B cell (primary cell): ENCODE results near the gene FREM3. TPM values are rescaled to one million over a fixed set of nuclear protein-coding genes. Genes with fewer than 3 reads are reported as not detected.

Experiments used
- ATAC-seq: fragments of 200-7000 bp; cut with Tn5 transposase; one replicate; pipeline ENCODE4 v1.10.0; 2021; ENCODE audit warnings: low read depth, mild to moderate bottlenecking, moderate number of reproducible peaks, moderate library complexity
- CTCF ChIA-PET: fragments of 350-600 bp; sonication (Branson Sonifier 250); formaldehyde crosslinking; loops from one replicate; lab custom pipeline; 2021; ENCODE audit warnings: antibody characterized with exemption, inconsistent platforms; lab: Charles Lee
- POLR2A ChIA-PET: fragments of 350-600 bp; sonication (Branson Sonifier 250); formaldehyde crosslinking; loops from one replicate; lab custom pipeline; 2021; ENCODE audit warnings: antibody characterized with exemption; lab: Charles Lee
- DNase-seq: peaks from one replicate; pipeline ENCODE4 v3.0.0; 2013
- H2AFZ ChIP-seq: 2 replicates; pipeline ENCODE4 v1.6.1; 2012; ENCODE audit warnings: mild to moderate bottlenecking, low read depth, low read length; ENCODE audit not compliant: insufficient read depth, poor library complexity, severe bottlenecking
- H3K27ac ChIP-seq, 2 donors: 1 replicate in 1 of 2; 2 replicates in 1 of 2; pipeline ENCODE4 v1.5.1; 2012 to 2013; ENCODE audit warnings: low read length in 2 of 2, mild to moderate bottlenecking in 2 of 2, moderate library complexity in 1 of 2
- H3K27me3 ChIP-seq, 4 experiments: fragments of 200-600 bp in 1 of 4; sonication (generic) in 1 of 4; replicated peaks in 1 of 4; 1 replicate in 2 of 4; 2 replicates in 2 of 4; pipeline versions ENCODE4 v1.6.1 to v1.7.0; 2013 to 2016; ENCODE audit warnings: low read length in 3 of 4, mild to moderate bottlenecking in 2 of 4, mixed read lengths in 1 of 4, moderate library complexity in 1 of 4; ENCODE audit not compliant: insufficient read depth in 4 of 4, control insufficient read depth in 3 of 4; ENCODE audit errors: control extremely low read depth in 1 of 4
- H3K36me3 ChIP-seq, 2 experiments: replicated peaks in 1 of 2; 1 replicate in 1 of 2; 2 replicates in 1 of 2; pipeline versions ENCODE4 v1.6.1 to v1.7.1; 2013; ENCODE audit warnings: low read length in 1 of 2; ENCODE audit not compliant: insufficient read depth in 2 of 2, control insufficient read depth in 1 of 2; ENCODE audit errors: control extremely low read depth in 1 of 2, extremely low read depth in 1 of 2
- H3K4me1 ChIP-seq, 2 donors: fragments of 200-600 bp in 1 of 2; sonication (generic) in 1 of 2; 1 replicate in 1 of 2; 2 replicates in 1 of 2; pipeline versions ENCODE4 v1.5.1 to v1.6.1; 2013 to 2017; ENCODE audit warnings: low read length in 2 of 2; ENCODE audit not compliant: control insufficient read depth in 2 of 2, insufficient read depth in 2 of 2
- H3K4me2 ChIP-seq: replicated peaks from 2 replicates; pipeline ENCODE3; 2012; ENCODE audit warnings: mild to moderate bottlenecking, low read depth, low read length; ENCODE audit not compliant: poor library complexity, severe bottlenecking
- H3K4me3 ChIP-seq, 5 experiments: fragments of 200-600 bp in 1 of 5; sonication (generic) in 1 of 5; 1 replicate in 3 of 5; 2 replicates in 2 of 5; pipeline versions ENCODE4 v1.5.1 to v1.7.0; 2011 to 2016; ENCODE audit warnings: low read length in 4 of 5, mild to moderate bottlenecking in 4 of 5, low read depth in 2 of 5, control low read depth in 1 of 5, moderate library complexity in 1 of 5; ENCODE audit not compliant: insufficient read depth in 1 of 5; ENCODE audit errors: control extremely low read depth in 1 of 5, extremely low read depth in 1 of 5
- H3K79me2 ChIP-seq: fragments of 200-600 bp; sonication (generic); one replicate; pipeline ENCODE4 v1.6.0; 2016; ENCODE audit warnings: low read length; ENCODE audit not compliant: control insufficient read depth, insufficient read depth
- H3K9ac ChIP-seq: fragments of 200-600 bp; sonication (generic); 2 replicates; pipeline ENCODE4 v1.6.1; 2017; ENCODE audit warnings: mild to moderate bottlenecking, low read length, moderate library complexity
- H3K9me3 ChIP-seq, 3 donors: one replicate each; pipeline versions ENCODE4 v1.6.1 to v1.7.1; 2013; ENCODE audit warnings: low read length in 2 of 3; ENCODE audit not compliant: control insufficient read depth in 2 of 3, insufficient read depth in 1 of 3; ENCODE audit errors: control extremely low read depth in 1 of 3
- H4K20me1 ChIP-seq: 2 replicates; pipeline ENCODE4 v1.6.0; 2012; ENCODE audit warnings: mild to moderate bottlenecking, low read length; ENCODE audit not compliant: insufficient read depth, control insufficient read depth, poor library complexity, severe bottlenecking
- H3K27ac Mint-ChIP-seq: one replicate; pipeline ENCODE4 v1.8.0; 2021; ENCODE audit warnings: mixed read lengths
- H3K27me3 Mint-ChIP-seq: one replicate; pipeline ENCODE4 v1.8.0; 2021; ENCODE audit warnings: mixed read lengths
- H3K4me1 Mint-ChIP-seq: one replicate; pipeline ENCODE4 v1.8.0; 2021; ENCODE audit warnings: mixed read lengths
- H3K4me3 Mint-ChIP-seq: one replicate; pipeline ENCODE4 v1.8.0; 2021; ENCODE audit warnings: mixed read lengths
- H3K9me3 Mint-ChIP-seq: one replicate; pipeline ENCODE4 v1.8.0; 2022; ENCODE audit warnings: mixed read lengths; ENCODE audit not compliant: insufficient read depth
- EZH2 ChIP-seq: IDR thresholded peaks from 2 replicates; pipeline ENCODE4 v1.6.1; 2012; ENCODE audit warnings: borderline replicate concordance, low read depth, mild to moderate bottlenecking, moderate library complexity, low read length; ENCODE audit not compliant: insufficient read depth, poor library complexity, severe bottlenecking
- WGBS: methylation state at CpG from one replicate; pipeline ENCODE4 v1.1.5; 2013; ENCODE audit warnings: missing lambda C conversion rate; ENCODE audit not compliant: insufficient coverage; 5-methylcytosine and 5-hydroxymethylcytosine counted together
- intact Hi-C: fragments of 100-400 bp; cut with micrococcal nuclease; formaldehyde crosslinking; loops from one replicate; pipeline ENCODE4 v1.10.0; 2022
- polyA plus RNA-seq: library from polyadenylated mRNA; depleted of rRNA; stranded (reverse); fragments of >200 nt; gene quantifications from 2 replicates; pipeline ENCODE4 v1.2.3, GENCODE V29; 2012
- total RNA-seq, 2 donors: library from RNA; stranded (reverse); fragments of 120-200 nt in 1 of 2; gene quantifications; 1 replicate in 1 of 2; 2 replicates in 1 of 2; pipeline versions ENCODE4 v1.2.3 to v1.2.4, GENCODE V29; 2013 to 2022
- TF ChIP-seq, protein P1 (sequence below): fragments of 200-600 bp; IDR thresholded peaks from one replicate; pipeline ENCODE4 v1.8.0; 2022; ENCODE audit warnings: antibody characterized with exemption, mild to moderate bottlenecking

FREM3 gene
- total and polyA plus RNA-seq, 2 donors (not counting 1 experiment from before 2014, with no cell fraction given), result not detected

DNA sequence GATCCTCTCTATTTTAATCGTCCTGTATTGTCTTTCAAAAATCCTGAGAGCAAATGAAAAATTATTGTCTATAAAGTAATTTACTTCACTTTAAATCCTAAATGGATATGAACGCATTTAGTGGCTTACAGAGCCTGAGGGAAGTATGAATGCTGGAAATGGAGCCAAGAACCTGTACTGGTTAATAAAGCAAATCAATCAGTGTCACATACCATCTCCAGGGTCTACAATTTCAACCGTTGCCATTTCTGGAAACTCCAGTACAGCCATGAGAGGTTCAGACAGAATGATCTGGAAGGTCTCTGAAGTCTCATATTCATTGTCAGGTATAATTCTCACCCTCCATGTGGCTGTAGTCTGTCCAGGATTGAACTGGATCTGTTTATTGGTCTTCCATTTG lies 76.6 kb downstream of the FREM3 start:
- no peak overlapping the region for H3K9ac ChIP-seq
- H3K4me2 ChIP-seq, result no peak overlapping the region
- no peaks in the 10 kb centered on the region for H3K36me3 ChIP-seq
- no peak overlapping the region for H2AFZ ChIP-seq
- H3K79me2 ChIP-seq, result no peaks in the 10 kb centered on the region
- no peaks in the 10 kb centered on the region for H3K9me3 ChIP-seq
- ChIA-PET CTCF (no interaction called here), POLR2A (no interaction called here)
- no peak overlapping the region for H3K4me3 ChIP-seq
- no peaks in the 10 kb centered on the region for H3K27me3 ChIP-seq
- H4K20me1 ChIP-seq, result no peaks in the 10 kb centered on the region
- H3K9me3 Mint-ChIP-seq, result no peaks in the 10 kb centered on the region
- H3K27ac ChIP-seq, result no peak overlapping the region
- no peak overlapping the region for H3K27ac Mint-ChIP-seq
- H3K27me3 Mint-ChIP-seq, result peaks cover 8% of the 10 kb centered on the region
- no CpG with 5 or more reads among the region's 3 CpGs for whole genome bisulfite sequencing
- no peaks in the 10 kb centered on the region for H3K4me1 Mint-ChIP-seq
- no peaks in the 10 kb centered on the region for H3K4me1 ChIP-seq
- DNase-seq, result no peak
- H3K4me3 Mint-ChIP-seq, result no peak overlapping the region
- TF ChIP-seq EZH2, result no peak
- TF ChIP-seq, protein P1, sequence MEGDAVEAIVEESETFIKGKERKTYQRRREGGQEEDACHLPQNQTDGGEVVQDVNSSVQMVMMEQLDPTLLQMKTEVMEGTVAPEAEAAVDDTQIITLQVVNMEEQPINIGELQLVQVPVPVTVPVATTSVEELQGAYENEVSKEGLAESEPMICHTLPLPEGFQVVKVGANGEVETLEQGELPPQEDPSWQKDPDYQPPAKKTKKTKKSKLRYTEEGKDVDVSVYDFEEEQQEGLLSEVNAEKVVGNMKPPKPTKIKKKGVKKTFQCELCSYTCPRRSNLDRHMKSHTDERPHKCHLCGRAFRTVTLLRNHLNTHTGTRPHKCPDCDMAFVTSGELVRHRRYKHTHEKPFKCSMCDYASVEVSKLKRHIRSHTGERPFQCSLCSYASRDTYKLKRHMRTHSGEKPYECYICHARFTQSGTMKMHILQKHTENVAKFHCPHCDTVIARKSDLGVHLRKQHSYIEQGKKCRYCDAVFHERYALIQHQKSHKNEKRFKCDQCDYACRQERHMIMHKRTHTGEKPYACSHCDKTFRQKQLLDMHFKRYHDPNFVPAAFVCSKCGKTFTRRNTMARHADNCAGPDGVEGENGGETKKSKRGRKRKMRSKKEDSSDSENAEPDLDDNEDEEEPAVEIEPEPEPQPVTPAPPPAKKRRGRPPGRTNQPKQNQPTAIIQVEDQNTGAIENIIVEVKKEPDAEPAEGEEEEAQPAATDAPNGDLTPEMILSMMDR, result no peak
- ATAC-seq, result no peak
- intact Hi-C loops, result no loop called here

DNA sequence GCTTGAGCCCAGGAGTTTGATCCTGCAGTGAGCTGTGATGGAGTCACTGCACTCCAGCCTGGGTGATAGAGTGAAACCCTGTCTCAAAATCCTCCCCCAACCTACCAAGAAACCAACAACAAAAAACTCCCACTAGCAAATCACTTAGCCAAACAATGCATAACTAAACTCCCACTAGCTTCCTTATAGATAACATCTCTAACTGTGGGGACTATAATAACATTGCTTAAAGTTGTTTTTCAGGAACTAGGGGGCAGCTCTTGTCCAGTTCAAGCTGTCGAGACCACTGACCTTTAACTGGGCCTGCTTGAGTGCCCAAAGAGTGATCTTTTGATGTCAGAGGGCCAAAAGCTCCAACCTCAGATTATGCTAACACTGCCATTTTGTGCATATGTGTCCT lies 81.7 kb downstream of the FREM3 start:
- Mint-ChIP-seq H3K27me3 (peaks cover 18% of the 10 kb centered on the region), H3K27ac (no peak overlapping the region), H3K4me1 (no peaks in the 10 kb centered on the region), H3K9me3 (no peaks in the 10 kb centered on the region), H3K4me3 (no peak overlapping the region)
- no peak overlapping the region for H3K4me2 ChIP-seq
- H2AFZ ChIP-seq, result no peak overlapping the region
- no peaks in the 10 kb centered on the region for H4K20me1 ChIP-seq
- H3K9ac ChIP-seq, result no peak overlapping the region
- H3K79me2 ChIP-seq, result no peaks in the 10 kb centered on the region
- no peaks in the 10 kb centered on the region for H3K36me3 ChIP-seq
- intact Hi-C loops, result no loop called here
- H3K9me3 ChIP-seq, result no peaks in the 10 kb centered on the region
- DNase-seq (no peak), ATAC-seq (no peak)
- WGBS, result 85% methylated on average over 1 of the region's 1 CpG
- ChIA-PET POLR2A (no interaction called here), CTCF (no interaction called here)
- no peaks in the 10 kb centered on the region for H3K4me1 ChIP-seq
- no peak overlapping the region for H3K27ac ChIP-seq
- H3K27me3 ChIP-seq, result no peaks in the 10 kb centered on the region
- no peak overlapping the region for H3K4me3 ChIP-seq
- TF ChIP-seq EZH2, result no peak
- TF ChIP-seq, protein P1, result no peak
